Activated CD8-positive, alpha-beta memory T cell treated with anti-CD3 and anti-CD28 coated beads, Interleukin-2, amount 50 U/mL, for 48 hours (primary cell): ENCODE results near the gene ATF7.
"Not testable (repeated sequence)": the region's sequence is repeated elsewhere in the genome, so short reads cannot be mapped to it uniquely, and the experiment has no call there.

Source experiments
- DNase-seq: peaks from one replicate; pipeline ENCODE4 v3.0.0-alpha.2; 2020

The ATF7 gene

DNA sequence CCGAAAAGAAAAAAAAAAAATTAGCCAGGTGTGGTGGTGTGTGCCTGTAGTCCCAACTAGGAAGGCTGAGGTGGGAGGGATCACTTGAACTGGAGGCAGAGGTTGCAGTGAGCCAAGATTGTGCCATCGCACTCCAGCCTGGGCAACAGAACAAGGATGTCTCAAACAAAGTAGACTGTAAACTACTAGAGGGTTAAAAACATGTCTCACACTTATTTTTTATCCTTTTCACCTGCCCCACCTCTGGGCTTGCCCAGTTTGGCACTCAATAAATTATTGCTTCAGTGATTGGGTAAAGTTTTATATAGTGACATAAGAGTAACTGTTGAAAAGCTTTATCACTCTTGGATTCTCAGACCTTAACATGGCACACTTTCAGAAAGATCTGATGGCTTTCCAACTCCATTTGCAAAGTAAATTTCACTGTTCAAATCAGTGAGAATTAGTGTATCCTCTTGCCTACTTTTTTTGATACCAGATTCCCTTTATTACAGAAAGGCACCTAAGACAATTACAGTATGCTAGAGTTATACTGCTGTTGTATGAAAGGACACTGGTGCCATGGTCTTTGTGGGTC is 62.6 kb downstream of the ATF7 start:
- DNase-seq: no peak

- DNase-seq: no peak
Measured at GRCh38 chr12:53561590-53561953, 64.6 kb downstream of the ATF7 start.

DNA sequence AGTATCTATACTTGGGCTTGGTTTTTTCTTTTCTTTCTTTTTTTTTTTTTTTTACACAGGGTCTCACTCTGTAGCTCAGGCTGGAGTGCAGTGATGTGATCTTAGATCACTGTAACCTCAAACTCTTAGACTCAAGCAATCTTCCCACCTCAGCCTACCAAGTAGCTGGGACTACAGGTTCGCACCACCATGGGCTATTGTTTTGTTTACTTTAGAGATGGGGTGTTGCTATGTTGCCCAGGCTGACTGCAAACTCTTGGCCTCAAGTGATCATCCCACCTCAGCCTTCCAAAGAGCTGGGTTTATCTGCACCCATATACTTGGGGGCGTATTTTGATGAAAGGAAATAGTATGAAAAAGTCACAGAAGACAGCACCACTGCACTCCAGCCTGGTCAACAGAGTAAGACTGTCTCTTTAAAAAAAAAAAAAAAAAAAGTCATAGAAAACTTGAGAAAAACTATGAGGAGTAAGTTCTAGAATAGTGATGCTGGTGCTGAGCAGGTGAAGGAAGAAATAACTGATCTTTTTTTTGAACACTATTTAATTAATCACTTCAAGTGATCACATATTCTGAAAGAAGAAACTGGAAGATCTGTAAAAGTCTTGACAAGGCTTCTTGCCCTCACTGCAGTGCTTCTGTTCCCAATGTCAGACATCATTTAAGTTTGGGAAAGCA is 65.1 kb downstream of the ATF7 start:
- no peak for DNase-seq

- no peak for DNase-seq
Measured at GRCh38 chr12:53560351-53560750, 65.8 kb downstream of the ATF7 start.

- DNase-seq: no peak
Measured at GRCh38 chr12:53558631-53559030, 67.6 kb downstream of the ATF7 start.

DNA sequence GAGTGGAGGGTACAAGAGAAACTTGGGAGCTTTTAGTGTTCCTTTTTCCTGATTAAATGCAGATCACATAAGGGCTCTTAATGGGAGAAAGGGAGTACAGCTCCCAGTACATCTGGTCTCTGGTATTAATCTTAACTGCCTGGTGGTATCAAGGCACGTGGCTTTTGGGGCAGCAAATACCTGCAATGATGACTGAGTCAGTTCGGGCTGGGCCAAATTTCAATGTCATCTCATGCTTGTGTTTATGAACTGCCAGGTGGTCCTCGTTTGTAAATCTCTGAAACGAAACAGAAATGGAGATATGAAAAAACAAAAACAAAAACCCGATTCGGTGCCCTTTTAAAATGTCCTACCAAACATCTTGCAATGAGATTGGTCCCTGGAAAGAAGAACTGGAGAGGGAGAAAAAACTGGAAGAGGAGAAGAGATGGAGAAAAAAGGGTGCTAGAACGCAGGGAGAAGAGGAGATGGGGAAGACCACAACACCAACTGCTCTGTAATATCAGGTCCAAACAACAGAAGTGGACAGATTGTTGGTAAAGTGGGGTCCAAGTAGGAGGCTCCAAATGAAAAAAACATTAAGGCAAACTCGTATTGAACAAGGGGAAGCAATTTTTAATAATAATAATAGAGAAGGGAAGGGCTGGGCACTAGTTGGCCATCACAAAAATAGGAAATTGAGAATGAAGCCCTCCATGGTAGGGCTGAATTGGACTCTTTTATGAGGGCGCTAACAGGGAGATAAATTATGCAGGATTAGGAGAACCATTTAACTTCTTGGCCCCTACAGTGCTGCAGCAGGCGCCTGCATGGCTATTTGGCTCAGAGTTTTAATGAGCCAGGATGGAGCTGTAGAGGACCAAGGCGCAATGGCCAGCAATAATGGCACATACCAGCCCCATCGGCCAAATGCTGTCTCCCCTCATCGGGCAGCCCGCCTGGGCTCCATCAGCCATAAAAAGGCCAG is 73.5 kb downstream of the ATF7 start:
- DNase-seq: no peak

GRCh38 chr12:53551889-53552291 is 74.3 kb downstream of the ATF7 start:
- DNase-seq: no peak

DNA sequence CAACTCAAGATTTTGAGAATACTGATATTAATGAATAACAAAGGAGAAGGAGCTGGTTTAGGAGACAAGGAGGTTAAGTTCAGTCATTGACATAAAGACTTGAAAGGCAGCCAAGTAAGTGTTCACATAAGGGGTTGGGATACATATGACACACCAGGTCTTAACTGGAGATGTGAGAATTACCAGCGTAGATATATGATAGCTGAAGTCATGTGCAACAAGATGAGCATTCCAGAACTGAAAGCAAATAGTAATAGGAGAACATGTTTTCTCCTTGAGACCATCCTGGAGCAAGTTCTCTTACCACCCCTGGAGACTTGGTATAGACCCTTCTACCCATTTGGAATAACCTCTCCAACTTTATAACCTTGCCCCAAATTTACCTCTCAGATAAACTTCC is 75.6 kb downstream of the ATF7 start:
- DNase-seq: no peak

DNA sequence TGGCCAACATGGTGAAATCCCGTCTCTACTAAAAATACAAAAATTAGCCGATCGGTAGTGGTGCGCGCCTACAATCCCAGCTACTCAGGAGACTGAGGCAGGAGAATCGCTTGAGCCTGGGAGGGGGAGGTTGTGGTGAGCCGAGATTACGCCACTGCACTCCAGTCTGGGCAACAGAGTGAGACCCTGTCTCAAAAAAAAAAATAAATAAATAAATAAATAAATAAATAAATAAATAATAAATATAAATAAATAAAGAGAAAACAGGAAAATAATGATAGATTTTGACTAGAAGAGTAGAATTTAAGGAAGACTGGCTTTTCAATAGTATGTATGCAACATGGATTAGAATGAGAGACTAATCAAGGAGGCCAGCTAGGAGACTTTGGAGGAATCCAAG is 76.1 kb downstream of the ATF7 start:
- not testable (repeated sequence) for DNase-seq

- not testable (repeated sequence) for DNase-seq
Measured at GRCh38 chr12:53548354-53548753, 77.8 kb downstream of the ATF7 start.

DNA sequence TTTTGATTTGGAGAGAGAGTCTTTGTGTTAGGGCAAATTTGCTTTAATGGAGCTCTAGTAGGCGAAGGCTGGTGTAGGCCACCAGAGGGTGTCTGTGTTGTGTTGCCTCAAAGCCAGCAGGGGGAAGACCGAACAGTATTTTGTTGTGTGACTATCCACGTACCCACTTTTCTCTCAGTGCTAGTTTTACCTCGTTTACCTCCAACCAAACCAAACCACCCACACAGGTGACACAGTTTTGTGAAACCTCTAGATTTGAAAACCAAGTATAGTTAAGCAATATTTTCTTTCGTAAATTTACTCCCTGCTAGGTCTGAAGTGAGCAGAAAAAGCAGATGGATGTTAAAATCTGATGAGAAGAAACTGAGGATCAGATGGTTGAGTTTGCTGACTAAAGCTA is 82.6 kb downstream of the ATF7 start:
- DNase-seq: peak; percentile 63

- DNase-seq: no peak
Measured at GRCh38 chr12:53539526-53539925, 86.7 kb downstream of the ATF7 start.

- DNase-seq: no peak
Measured at GRCh38 chr12:53538209-53538689, 87.9 kb downstream of the ATF7 start.

DNA sequence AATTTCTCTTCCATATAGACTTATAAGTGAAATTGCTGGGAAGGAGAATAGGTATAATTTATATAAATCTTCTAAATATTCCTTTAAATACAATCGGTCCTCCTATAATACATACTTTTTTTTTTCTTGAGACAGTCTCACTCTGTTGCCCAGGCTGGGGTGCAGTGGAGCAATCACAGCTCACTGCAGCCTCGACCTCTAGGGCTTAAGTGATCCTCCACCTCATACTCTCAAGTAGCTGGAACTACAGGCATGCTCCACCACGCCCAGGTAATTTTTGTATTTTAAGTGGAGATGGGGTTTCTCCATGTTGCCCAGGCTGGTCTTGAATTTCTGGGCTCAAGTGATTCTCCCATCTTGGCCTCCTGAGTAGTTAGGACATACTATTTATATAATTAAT is 89.2 kb downstream of the ATF7 start:
- no peak for DNase-seq

GRCh38 chr12:53533471-53533870 is 92.7 kb downstream of the ATF7 start:
- DNase-seq: no peak

- no peak for DNase-seq
Measured at GRCh38 chr12:53532524-53533445, 93.4 kb downstream of the ATF7 start.

GRCh38 chr12:53532021-53532420 is 94.2 kb downstream of the ATF7 start:
- no peak for DNase-seq

- no peak for DNase-seq
Measured at GRCh38 chr12:53530920-53531319, 95.3 kb downstream of the ATF7 start.

DNA sequence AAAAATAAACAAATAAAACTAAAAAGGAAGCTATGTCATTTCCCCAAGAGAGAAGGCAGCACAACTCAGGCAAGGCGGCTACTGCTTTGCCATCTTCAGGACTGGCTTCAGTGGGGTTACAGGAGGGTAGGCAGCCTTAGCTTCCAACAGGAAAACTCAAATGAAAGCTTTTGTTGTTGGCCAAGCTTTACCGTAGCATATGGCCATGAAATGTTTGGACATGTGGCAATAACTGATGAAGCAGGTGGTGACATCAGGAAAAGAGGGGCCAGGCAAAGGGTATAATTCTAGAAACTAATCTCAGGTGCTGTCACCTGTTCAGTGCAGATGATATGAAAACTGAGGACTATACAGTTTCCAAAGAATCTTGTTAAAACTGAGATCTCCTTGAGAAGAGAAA is 96.1 kb downstream of the ATF7 start:
- DNase-seq: no peak

DNA sequence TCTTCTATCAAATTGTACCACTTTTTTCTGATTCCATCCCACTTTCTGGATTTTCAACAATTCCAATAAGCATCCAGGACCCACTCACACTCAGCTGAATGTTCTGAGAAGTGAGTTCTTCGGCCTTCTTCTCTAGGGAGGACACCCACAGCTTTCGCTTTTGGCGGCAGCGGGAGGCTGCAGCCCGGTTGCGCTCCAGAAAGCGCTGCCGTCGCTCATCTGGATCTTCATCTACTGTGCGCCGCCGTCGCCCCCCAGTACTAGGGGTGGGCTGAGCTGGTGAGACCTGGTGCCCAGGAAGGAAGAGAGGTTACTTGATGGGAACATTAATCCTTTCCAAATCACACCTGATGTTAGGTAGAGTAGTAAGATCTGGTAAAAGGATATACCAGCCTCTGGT is 101.7 kb downstream of the ATF7 start:
- DNase-seq: no peak

GRCh38 chr12:53523131-53523530 is 103.1 kb downstream of the ATF7 start:
- no peak for DNase-seq

GRCh38 chr12:53518381-53518780 is 107.8 kb downstream of the ATF7 start:
- DNase-seq: no peak
